Retinal pigment epithelial cell (primary cell): ENCODE results near the gene HOXD4.

ENCODE experiments used
- DNase-seq: peaks from one replicate; pipeline ENCODE4 v3.0.0-alpha.2; 2010; ENCODE audit warnings: low read depth
- H3K4me3 ChIP-seq: 2 replicates; pipeline ENCODE4 v1.5.1; 2011; ENCODE audit warnings: mild to moderate bottlenecking, low read length, control low read depth, moderate library complexity
- CTCF ChIP-seq: conservative IDR thresholded peaks from 2 replicates; pipeline ENCODE4 v1.5.1; 2011; ENCODE audit warnings: low read depth, low read length, control low read depth, inconsistent platforms

HOXD4 gene

DNA sequence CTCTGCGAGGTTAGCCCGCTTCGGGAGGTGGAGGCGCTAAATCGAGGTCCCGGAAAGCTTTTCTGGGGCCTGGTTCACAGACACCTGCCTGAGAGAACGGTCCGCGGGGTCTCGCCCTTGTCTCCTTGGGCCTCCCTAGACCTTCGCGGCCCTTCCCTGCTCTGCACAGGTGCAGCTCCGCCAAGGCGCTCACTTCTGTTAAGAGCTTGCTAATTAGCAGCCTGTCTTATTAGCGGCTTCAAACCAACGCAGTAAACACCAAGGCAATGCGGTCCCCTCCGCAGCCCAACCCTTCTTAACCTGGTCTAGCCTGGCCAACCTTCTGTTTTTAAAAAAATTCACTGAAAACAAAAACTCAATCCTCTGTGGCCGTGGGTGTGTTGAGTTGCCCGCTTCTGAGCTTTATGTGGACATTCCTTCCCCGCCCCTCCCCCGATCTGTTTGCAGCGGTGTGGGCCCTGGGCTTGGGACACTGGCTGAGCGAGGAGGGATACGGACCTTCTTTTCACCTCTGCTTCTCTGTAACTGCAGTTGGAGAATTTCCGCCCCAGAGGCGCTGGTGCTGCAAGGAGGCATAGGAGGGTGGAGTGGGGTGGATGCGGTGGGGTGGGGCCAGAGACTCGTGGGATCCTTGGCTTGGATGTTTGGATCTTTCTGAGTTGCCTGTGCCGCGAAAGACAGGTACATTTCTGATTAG is 3.4 kb upstream of the HOXD4 start:
- no peak overlapping the region for H3K4me3 ChIP-seq
- no peak for DNase-seq
- no peak for TF ChIP-seq CTCF

GRCh38 chr2:176148751-176149421 is 2.5 kb upstream of the HOXD4 start:
- TF ChIP-seq CTCF, result no peak

GRCh38 chr2:176149481-176149938 is 1.8 kb upstream of the HOXD4 start:
- TF ChIP-seq CTCF, result no peak
- no peak overlapping the region for H3K4me3 ChIP-seq
- no peak for DNase-seq

More at GRCh38 chr2:176148751-176149421, 2.5 kb upstream of the HOXD4 start:
- H3K4me3 ChIP-seq, result no peak overlapping the region
- no peak for DNase-seq

GRCh38 chr2:176149939-176150583 is 1.3 kb upstream of the HOXD4 start:
- H3K4me3 ChIP-seq, result no peak overlapping the region
- DNase-seq, result no peak
- no peak for TF ChIP-seq CTCF

DNA sequence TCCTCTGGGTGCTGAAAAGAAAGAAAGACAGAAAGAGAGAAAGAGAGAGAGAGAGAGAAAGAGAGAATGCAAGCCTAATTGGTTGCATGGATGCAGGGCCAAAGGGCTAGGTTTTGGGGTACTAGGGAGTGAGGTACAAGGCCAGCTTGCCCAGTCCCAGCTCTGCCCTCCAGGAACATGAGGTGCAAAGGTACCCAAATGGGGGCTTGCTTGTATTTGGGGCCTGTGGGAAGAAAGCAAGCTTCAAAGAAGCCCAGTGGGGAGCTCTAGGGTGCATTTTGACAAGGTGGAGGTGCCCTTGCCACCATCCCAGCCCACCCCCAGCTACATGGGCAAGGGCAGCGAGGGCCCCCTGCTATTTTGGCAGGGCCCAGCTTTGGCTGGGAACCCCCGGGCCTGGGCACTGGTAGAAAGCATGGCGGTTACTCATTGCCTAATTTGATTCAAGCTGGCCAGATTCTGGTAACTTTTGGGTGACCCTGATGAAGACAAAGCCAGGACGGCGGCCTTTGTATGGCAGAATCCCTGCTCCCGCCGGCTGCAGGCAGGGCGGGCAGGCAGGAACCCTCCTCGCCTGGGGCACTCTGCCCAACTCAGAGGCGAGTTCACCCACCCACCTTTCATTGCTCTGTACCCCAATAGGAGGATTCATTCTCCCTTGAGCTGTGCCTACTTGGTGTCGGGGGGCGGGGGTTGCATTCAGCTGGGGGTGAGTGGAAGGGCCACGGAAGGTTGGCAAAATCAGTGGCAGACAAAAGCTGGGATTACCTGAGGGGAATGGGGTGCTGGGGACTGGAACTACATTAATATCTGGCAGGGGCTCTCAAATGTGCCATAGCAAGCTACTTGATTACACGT is 537 bp upstream of the HOXD4 start:
- H3K4me3 ChIP-seq, result no peak overlapping the region
- no peak for TF ChIP-seq CTCF
- DNase-seq, result no peak

GRCh38 chr2:176152350-176153181 is 1.2 kb downstream of the HOXD4 start:
- H3K4me3 ChIP-seq, result no peak overlapping the region
- TF ChIP-seq CTCF, result no peak

More at GRCh38 chr2:176152350-176153181, 1.2 kb downstream of the HOXD4 start:
- DNase-seq, result no peak
